Body of pancreas (tissue), 4 donors: ENCODE data around the gene NPTX1. TPM values are rescaled to one million over a fixed set of nuclear protein-coding genes. Genes with fewer than 3 reads are reported as not detected.
A peak's percentile ranks its signal among the peaks of the same experiment; 100 is the strongest.

ENCODE experiments used
- ATAC-seq: fragments of 150-250 bp; one replicate; pipeline ENCODE4 v1.9.1; 2016
- DNase-seq, 4 donors: peaks; one replicate each; pipeline ENCODE4 v3.0.0-alpha.2; 2019
- H3K27ac ChIP-seq, 4 donors: fragments of 200-600 bp; sonication (generic); 1 replicate in 3 of 4; 2 replicates in 1 of 4; pipeline versions ENCODE4 v1.5.1 to v1.6.1; 2016 to 2019; ENCODE audit warnings: mild to moderate bottlenecking in 1 of 4, mixed read lengths in 1 of 4, moderate library complexity in 1 of 4
- H3K27me3 ChIP-seq, 2 donors: fragments of 200-600 bp; sonication (generic); one replicate each; pipeline ENCODE4 v1.6.0; 2016; ENCODE audit warnings: mild to moderate bottlenecking in 1 of 2
- H3K36me3 ChIP-seq, 2 donors: fragments of 200-600 bp; sonication (generic); replicated peaks in 1 of 2; 2 replicates each; pipeline ENCODE4 v1.5.1; 2016; ENCODE audit warnings: low read depth in 2 of 2; ENCODE audit not compliant: insufficient read depth in 1 of 2
- H3K4me1 ChIP-seq: fragments of 200-600 bp; sonication (generic); one replicate; pipeline ENCODE4 v1.6.0; 2016
- H3K4me3 ChIP-seq, 2 donors: fragments of 200-600 bp; sonication (generic); 1 replicate in 1 of 2; 2 replicates in 1 of 2; pipeline ENCODE4 v1.5.1; 2016 to 2019
- H3K9me3 ChIP-seq, 3 donors: fragments of 200-600 bp; sonication (generic); 1 replicate in 2 of 3; 2 replicates in 1 of 3; pipeline ENCODE4 v1.5.1; 2016
- POLR2A ChIP-seq, 3 donors: fragments of 450-650 bp; IDR thresholded peaks; one replicate each; pipeline ENCODE4 v1.6.1; 2016; ENCODE audit warnings: antibody characterized with exemption in 3 of 3, mild to moderate bottlenecking in 2 of 3
- WGBS, 2 donors: methylation state at CpG; one replicate each; pipeline ENCODE4 v1.1.5; 2017; 5-methylcytosine and 5-hydroxymethylcytosine counted together
- intact Hi-C: fragments of 100-400 bp; cut with DNase I; formaldehyde crosslinking; loops from one replicate; pipeline ENCODE4 v1.15.1; 2023
- total RNA-seq, 2 donors: library from RNA; depleted of rRNA; stranded (reverse); fragments of >200 nt; gene quantifications; one replicate each; pipeline ENCODE4 v1.1.0, GENCODE V29; 2016
- TF ChIP-seq, protein P1 (sequence below), 7 experiments: fragments of 450-650 bp in 4 of 7; fragments of 200-600 bp in 3 of 7; sonication (generic) in 3 of 7; IDR thresholded peaks; one replicate each; pipeline ENCODE4 v1.5.1; 2016 to 2019; ENCODE audit warnings: antibody characterized with exemption in 7 of 7

The NPTX1 gene, protein sequence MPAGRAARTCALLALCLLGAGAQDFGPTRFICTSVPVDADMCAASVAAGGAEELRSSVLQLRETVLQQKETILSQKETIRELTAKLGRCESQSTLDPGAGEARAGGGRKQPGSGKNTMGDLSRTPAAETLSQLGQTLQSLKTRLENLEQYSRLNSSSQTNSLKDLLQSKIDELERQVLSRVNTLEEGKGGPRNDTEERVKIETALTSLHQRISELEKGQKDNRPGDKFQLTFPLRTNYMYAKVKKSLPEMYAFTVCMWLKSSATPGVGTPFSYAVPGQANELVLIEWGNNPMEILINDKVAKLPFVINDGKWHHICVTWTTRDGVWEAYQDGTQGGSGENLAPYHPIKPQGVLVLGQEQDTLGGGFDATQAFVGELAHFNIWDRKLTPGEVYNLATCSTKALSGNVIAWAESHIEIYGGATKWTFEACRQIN
- total RNA-seq, result under 1 TPM in 1 of 2 donors, not detected in 1; 0.26 TPM

- Histone ChIP-seq H3K27me3 (peaks cover 0 to 52% of the 10 kb centered on the region in 2 donors), H3K27ac (no peak within 1 kb of the TSS), H3K36me3 (no peaks in the 10 kb centered on the region), H3K4me3 (no peak within 1 kb of the TSS), H3K4me1 (peaks cover 43% of the 10 kb centered on the region), H3K9me3 (no peaks in the 10 kb centered on the region)
- peak; percentile 49 for ATAC-seq
- TF ChIP-seq, protein P1, sequence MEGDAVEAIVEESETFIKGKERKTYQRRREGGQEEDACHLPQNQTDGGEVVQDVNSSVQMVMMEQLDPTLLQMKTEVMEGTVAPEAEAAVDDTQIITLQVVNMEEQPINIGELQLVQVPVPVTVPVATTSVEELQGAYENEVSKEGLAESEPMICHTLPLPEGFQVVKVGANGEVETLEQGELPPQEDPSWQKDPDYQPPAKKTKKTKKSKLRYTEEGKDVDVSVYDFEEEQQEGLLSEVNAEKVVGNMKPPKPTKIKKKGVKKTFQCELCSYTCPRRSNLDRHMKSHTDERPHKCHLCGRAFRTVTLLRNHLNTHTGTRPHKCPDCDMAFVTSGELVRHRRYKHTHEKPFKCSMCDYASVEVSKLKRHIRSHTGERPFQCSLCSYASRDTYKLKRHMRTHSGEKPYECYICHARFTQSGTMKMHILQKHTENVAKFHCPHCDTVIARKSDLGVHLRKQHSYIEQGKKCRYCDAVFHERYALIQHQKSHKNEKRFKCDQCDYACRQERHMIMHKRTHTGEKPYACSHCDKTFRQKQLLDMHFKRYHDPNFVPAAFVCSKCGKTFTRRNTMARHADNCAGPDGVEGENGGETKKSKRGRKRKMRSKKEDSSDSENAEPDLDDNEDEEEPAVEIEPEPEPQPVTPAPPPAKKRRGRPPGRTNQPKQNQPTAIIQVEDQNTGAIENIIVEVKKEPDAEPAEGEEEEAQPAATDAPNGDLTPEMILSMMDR (IDR thresholded peaks at IDR 0.05), result no peak
- no peak for TF ChIP-seq POLR2A (IDR thresholded peaks at IDR 0.05)
- DNase-seq, result peak in 1 of 4 donors; percentile 34
- 0% methylated on average over 86 of the region's 136 CpGs; no CpG with 5 or more reads in 1 of the 2 donors for WGBS, 2 donors
- intact Hi-C loops, result no loop called here
Observed at GRCh38 chr17:80475910-80476876, at the start of gene NPTX1. NPTX1 (minus strand) TSS chr17:80476607; CDS start chr17:80476446, 161 bp downstream.

DNA sequence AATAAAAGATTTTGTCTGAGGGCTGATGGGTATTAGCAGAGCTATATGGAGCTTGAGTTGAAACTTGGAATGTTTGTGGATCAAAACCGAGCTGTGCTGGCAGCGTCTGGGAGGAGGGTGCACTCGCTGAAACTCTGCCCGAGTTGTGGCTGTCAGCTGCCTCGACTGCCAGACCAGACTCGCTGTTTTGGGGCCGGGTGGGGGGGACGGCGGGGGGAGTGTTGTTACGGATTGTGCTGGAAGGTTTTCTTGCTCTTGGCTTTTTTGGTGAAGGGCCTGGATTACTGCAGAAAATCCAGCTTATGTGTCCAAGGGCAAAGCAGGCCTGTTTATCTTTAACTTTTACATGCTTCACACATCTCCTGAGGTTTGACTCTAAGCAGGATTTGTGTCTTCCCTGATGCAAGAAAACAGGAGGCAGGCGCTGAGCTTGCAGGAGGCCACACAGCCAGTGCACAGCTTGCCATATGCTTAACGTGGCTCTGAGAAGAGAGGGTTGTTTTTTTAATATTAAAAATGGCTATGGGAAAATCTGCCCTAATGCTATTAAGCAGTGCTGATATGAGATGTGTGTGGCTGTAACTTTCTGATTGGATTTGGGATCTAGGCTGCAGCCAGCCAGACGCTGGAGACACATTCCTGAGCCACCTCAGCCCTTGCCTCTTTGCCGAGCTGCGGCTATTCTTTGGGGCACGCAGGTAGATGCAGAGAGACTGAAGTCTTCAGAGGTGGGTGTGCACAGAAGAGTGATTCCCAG lies 47.7 kb upstream of the NPTX1 start:
- Histone ChIP-seq H3K27ac (no peak overlapping the region), H3K4me1 (no peaks in the 10 kb centered on the region), H3K27me3 (no peaks in the 10 kb centered on the region), H3K4me3 (no peak overlapping the region), H3K9me3 (no peaks in the 10 kb centered on the region), H3K36me3 (no peaks in the 10 kb centered on the region)
- WGBS, 2 donors, result 38 to 47% methylated on average over 13 to 16 of the region's 16 CpGs
- TF ChIP-seq, protein P1 (IDR thresholded peaks at IDR 0.05), result no peak
- no peak for TF ChIP-seq POLR2A (IDR thresholded peaks at IDR 0.05)
- intact Hi-C loops, result no loop called here
- DNase-seq, result no peak
- no peak for ATAC-seq

- intact Hi-C loops, result no loop called here
- Histone ChIP-seq H3K9me3 (no peaks in the 10 kb centered on the region), H3K4me1 (no peaks in the 10 kb centered on the region), H3K4me3 (no peak overlapping the region), H3K27ac (no peak overlapping the region), H3K36me3 (no peaks in the 10 kb centered on the region), H3K27me3 (no peaks in the 10 kb centered on the region)
- TF ChIP-seq POLR2A (IDR thresholded peaks at IDR 0.05), result no peak
- TF ChIP-seq, protein P1 (IDR thresholded peaks at IDR 0.05), result no peak
- 64 to 66% methylated on average over 12 of the region's 12 CpGs for WGBS, 2 donors
- ATAC-seq, result no peak
- no peak for DNase-seq
Observed at GRCh38 chr17:80523054-80523744, 46.8 kb upstream of the NPTX1 start.

- no peaks in the 10 kb centered on the region for H3K27me3 ChIP-seq
- ATAC-seq, result no peak
- H3K9me3 ChIP-seq, result no peaks in the 10 kb centered on the region
- H3K4me3 ChIP-seq, result no peak overlapping the region
- intact Hi-C loops, result no loop called here
- no peaks in the 10 kb centered on the region for H3K36me3 ChIP-seq
- WGBS, 2 donors, result 36 to 39% methylated on average over 10 of the region's 10 CpGs
- no peak overlapping the region for H3K27ac ChIP-seq
- H3K4me1 ChIP-seq, result no peaks in the 10 kb centered on the region
- TF ChIP-seq POLR2A (IDR thresholded peaks at IDR 0.05), result no peak
- TF ChIP-seq, protein P1 (IDR thresholded peaks at IDR 0.05), result no peak
- no peak for DNase-seq
Observed at GRCh38 chr17:80520810-80521455, 44.5 kb upstream of the NPTX1 start.
